DMS114 treated with DMSO at 0.1 percent for 48 hours (cell line): ENCODE data around the gene AKAP13.
A peak's percentile ranks its signal among the peaks of the same experiment; 100 is the strongest.

Experiments
- DNase-seq: peaks from one replicate; lab custom pipeline; 2025; ENCODE audit not compliant: unreplicated experiment; lab: John Stamatoyannopoulos, UW

The AKAP13 gene

DNA sequence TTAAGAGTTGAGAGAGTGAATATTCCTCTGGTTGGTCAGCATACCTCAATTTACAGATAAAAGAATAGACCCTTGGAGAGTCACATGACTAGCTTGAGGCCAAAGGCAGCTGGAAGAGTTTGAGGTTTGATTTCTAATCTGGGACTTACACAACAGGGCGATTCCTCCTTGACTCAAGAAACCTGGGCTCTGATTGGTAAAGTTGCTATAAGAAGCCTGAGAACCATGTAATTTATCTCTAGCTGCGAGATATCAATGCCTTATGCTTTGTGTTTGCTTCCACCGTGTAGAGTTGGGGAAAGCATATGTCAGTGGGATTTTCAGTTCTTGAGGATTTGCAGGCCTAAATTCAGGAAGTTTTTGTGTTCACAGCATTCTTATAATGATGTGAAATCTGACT, 208.3 kb downstream of the AKAP13 start:
- no peak for DNase-seq

DNA sequence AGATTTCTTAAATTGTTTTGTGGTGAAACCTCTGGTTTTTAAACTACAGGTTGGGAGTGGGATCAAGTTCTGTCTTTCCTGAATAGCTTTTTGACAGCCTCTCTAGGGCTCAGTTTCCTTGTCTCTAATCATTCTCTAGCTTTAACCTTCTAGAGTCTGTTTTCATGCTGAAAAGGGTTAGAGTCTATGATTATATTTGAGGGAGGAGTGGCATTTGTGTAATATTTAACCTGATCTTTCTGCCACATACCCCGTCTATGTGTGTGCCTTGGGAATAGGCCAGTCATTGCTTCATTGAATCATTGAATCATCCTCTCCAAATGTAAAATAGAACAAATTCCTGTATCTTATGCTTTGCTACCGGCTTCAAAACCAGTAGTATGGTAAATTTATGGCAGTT, 209.4 kb downstream of the AKAP13 start:
- DNase-seq, result no peak

DNA sequence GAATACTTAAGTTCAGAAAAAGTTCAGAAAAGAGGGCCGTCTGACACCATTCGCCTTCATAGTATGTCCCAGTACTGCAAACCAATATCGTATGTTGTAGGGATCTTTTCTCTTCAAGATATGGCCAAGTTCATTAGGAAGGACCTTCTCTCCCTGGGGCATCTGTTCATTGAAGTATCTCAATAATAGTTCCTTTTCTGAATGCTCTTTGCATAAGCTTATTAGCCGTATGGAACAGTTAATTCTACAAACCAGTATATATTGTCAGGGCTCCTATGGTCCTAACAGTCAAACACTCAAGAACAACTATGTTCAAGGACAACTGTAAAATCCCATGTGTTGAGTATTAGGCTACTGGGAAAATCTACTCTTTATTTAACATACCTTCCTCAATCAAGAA, 211.2 kb downstream of the AKAP13 start:
- no peak for DNase-seq

DNA sequence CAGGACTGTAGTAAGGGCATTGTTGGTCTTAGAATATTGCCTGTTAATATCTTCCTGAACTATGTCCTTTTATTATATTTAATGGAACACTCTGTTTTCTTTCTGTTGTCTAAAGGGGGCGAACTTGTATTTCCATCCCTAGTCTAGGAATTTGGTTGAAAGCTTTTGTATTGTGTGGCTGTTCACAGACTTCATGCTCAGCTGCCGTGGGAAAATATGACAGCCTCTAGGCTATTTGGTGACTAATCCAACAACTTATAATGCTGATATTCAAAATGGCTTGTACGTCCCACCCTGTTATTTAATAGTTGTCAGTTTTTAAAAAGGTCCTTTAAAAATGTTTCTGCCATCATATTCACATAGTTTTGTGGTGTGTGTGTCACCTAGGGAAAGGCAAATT, 211.7 kb downstream of the AKAP13 start:
- DNase-seq, result no peak

DNA sequence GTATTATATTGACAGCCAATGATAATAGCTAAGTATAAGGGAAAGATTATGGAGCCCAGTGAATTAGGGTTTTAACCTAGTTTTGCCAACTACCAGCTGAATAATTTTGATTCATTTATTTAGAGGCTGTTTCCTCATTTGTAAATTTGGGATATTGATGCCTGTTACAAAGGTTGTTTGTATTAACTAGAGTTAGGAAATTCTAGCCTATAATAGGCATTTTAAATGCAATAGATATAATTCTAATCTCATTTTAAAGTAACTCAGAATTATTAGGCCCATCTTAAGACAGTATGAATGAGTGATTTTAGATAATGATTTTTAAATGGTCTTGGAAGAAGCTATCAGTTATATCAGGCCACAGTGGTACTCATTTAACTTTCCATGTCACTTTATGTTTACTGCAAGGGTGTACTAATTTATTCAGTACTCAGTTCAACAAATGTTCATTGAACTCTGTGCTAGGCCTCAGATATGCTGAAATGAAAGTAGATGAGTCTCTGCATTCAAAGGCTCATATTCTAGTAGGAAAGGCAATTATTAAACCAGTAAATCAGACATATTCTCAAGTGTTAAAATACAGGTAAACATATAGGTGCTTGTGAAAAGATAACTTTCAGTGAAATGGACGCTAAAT, 213.5 kb downstream of the AKAP13 start:
- DNase-seq, result no peak

DNA sequence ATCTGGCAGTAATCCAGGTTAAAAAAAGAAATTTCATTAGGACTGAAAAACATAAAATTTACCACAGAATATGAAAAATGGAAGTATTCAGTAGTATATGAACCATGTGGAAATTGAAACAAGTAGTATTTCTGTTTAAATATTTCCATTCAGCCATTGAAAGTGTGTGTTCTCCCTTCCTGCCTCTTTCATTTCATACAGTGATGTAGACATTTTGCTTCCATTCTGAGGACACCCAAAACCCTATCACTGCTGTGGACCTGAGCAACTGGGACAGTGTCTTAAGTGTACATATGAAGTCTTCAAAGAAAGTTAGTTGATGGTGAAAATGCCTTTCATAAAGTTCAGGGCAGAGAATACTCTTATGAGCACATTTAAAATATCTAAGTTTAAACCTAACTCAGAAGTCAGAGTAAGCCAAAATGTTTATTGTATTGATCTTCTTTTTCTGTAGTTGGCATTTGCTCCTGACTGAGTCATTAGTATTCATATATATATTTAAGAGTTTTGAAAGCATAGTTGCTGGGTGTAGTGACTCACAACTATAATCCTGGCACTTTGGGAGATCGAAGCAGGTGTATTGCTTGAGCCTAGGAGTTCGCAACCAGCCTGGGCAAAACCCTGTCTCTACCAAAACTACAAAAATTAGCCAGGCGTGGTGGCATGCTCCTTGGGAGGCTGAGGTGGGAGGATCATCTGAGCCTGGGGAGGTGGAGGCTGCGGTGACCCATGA, 215.6 kb downstream of the AKAP13 start:
- DNase-seq, result no peak

DNA sequence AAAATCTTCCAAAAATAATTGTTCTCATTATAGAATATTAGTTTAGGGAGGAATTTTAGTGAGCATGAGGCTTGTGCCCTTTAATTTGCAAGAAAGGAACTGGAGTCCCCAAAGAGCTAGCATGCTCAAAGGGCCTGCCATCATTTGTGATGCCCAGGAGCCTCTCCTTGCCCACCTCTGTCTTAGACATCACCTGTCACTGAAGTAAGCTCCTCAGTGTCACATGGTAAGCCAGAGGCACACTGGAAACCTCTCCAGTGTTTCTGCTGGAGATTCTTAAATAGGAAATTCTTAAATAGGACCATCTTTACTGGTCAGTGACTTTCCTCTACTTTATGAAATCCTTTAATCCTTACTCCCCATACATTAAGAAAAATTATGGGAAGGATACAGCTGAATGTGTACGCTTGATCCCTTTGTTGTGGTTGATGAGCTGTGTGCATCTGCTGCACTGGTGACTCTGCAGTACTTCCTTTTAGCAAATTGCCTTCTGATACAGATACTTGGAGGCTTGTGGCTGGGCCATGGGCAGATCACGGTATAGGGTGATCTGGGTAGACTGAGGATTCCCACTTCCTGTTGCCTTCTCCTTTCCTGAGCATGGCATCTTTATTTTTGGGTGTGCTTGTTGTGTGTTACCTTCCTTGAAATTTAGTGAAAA, 216.9 kb downstream of the AKAP13 start:
- DNase-seq, result no peak

DNA sequence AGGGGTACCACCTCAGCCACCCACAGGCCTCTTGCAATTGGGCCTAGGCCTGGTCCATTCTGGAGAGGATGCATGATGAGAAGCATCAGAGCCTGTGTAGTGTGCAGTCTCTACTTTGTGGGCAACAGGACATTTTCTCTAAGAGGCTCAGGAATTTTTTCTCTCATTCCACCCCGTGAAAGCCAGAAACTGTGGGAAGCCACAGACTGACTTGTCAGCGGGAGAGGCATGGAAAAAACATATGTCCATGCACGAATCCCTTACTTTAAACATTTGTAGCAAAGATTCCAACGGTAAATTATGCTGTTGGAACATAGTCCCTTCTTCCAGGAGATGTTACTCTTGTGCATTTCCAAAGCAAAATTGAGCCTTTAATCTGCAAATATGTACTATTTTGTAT, 217.8 kb downstream of the AKAP13 start:
- DNase-seq, result no peak

DNA sequence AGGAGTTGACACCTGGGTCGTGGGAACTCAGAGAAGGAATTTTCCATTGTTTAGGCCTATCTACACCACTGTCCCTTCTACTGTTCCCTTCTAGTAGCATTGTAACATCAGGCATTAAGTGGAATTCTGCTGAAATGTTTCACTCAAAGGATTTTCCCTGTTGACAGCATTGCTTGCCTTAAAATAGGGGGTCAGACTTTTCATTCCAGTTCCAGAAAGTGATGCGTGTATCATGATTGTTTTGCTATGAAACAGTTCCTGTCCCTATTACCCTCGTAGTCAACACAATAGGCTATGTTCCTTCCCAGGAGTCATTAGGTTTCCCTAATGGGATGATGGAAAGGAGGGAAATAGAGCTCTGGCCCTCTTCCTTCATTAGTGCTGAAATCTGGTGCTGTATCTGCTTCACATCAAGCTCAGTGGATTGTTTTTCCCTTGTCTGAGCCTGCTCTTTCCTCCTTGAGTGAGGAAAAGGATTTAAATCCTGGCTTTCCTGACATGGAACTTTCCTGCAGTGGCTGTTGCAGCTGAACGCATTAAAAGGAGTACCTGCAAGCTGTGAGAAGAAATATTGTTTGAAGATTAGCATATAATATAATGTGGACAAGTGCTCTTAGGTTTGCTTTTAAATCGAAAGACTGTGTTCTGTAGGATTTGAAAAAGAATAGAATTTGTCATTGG, 218.5 kb downstream of the AKAP13 start:
- DNase-seq, result no peak

DNA sequence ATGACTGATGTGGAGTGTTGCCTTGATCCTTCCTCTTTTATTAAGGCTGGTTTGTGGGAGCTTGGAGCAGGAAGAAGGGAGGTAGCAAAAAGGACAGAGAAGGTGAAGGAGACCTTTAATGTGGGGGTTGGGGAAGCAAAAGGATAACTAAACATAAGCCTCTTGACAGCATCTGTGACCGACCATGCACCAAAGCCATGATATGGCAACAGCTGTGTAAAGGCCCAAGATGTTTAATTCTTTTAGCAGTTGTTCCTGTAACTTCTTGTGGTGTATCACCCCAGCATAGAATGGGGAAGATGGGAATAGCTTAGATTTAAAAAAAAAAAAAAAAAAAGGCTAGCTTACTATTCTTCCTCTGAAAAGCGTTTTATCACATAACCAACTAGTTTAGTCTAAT, 219.6 kb downstream of the AKAP13 start:
- no peak for DNase-seq

DNA sequence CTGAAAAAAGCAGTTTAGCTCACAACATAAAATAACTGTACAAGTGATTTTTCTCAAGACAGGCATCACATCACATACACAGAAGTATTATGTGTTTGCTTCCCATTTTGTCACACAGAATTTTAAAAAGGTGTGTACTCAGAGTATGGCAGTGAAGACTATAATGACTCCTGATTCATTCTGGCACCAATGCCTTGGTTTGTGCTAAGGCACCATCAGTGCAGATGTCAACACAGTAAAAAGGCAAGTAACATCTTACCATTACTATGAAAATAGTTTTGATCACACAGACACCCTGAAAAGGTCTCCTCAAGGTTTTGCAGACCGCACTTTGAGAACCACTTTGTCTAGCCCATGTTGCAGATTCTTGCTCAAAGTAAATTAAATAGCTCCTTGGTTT, 222.8 kb downstream of the AKAP13 start:
- DNase-seq, result no peak

DNA sequence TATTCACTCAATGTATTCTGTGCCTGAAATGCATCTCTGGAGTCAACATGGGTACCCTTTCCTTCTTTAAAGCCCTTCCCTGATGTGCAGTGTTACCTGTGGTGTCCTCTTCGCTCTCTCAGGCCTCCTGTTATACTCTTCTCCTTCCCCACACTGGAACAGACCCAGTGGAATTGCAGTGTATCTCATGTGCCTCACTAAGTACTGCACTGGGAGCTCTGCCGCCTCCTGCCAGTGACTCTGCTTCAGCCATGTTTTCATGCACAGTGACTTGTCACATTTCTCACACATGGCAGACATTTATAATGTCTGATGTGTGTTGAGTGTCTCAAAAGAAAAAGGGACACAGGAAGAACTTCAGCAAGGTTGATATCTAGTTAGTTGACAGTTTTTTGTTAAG, 223.3 kb downstream of the AKAP13 start:
- DNase-seq, result no peak

DNA sequence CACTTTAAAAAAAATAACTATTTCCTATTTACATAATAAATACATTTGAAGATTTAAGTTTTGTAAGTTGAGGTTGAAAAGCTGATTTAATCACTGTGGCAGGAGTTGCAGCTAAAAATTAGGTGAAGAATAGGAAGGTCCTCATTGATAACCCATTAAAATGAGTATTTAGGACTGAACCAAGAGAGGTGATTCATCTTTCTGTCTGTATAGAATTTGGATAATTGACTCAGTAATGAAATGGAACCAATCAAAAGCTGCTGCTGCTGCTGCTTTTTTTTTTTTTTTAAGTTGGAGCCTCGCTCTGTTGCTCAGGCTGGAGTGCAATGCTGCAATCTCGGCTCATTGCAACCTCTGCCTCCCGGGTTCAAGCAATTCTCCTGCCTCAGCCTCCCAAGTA, 223.8 kb downstream of the AKAP13 start:
- no peak for DNase-seq

DNA sequence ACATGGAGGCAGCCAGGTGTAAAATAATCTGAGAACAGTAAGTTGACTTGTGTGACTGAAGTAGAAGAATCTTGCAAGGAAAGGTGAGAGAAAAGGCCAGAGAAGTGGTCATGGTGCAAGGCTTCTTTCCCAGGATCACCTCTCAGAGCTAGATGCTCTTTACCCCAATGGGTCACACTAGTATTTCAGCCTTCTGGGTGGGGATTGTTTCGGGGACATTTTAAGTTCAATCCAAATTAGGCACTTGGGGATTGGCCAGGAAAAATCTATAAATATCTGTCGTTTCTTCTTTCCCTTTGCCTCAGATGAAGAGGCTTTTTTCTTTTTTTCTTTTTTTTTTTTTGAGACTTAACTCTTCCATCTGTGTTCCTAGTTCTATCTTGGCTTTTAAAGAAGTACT, 226.3 kb downstream of the AKAP13 start:
- DNase-seq, result no peak

DNA sequence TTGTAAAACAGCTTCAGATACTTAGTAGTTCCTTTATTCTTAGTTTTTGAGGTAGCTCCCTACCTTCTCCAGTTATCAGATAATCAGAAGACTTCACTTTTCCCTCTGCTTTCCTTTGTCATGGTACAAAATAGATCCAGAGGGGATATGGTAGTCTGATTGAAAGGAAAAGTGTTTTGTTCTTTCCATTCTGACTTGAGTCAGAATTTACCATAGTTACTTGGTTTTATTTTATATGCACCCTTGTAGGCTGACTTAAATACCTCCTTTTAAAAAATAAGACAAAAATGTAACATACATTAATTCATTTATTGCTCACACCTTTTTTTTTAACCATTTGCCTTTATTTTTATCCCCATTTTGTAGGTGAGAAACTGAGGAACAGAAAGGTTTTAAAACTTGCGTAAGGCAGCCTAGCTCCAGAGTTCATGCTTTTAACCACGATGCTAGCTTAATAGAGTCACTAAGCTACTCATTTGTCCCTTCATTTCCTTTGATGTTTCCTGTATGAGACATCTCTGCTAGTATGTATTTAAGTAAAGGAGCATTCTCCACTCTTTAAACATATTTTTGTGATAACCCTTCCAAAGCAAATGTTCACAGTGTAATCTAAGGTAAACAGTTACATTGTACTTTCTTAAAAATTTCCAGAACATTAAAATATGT, 226.9 kb downstream of the AKAP13 start:
- DNase-seq, result no peak

DNA sequence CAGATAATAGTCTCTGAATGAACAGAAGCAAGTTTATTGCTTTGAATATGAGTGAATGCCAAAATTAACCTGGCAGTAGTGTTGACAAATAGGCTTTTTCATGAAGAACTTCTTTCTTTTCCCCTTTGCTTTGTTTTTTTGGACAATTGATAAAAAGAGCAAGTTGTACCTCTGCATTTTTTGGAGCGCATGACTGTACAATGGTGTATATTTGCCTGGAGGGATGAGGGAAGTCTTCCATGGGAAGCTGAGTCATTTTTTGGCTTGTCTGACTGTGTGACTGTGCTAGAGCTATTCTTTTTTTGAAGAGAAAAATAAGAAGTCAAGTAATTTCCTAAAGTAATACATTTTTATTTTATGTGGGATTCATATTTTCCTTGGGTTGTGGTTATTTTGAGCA, 227.4 kb downstream of the AKAP13 start:
- DNase-seq, result no peak

DNA sequence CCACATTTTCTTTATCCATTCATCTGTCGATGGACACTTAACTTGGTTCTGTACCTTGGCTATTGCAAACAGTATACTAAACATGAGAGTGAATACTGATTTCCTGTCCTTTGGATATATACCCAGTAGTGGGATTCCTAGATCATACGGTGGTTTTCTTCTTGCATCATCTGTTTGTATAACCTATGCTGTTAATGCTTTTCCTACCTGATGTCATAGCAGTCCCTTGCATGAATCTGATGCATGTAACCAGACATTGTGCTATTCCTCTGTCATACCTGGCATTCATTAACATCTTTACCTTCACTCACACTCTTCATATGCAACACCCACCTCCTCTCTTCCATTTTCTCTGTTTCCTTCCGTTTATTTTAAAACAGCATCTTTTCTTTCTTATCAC, 229.1 kb downstream of the AKAP13 start:
- DNase-seq, result no peak

DNA sequence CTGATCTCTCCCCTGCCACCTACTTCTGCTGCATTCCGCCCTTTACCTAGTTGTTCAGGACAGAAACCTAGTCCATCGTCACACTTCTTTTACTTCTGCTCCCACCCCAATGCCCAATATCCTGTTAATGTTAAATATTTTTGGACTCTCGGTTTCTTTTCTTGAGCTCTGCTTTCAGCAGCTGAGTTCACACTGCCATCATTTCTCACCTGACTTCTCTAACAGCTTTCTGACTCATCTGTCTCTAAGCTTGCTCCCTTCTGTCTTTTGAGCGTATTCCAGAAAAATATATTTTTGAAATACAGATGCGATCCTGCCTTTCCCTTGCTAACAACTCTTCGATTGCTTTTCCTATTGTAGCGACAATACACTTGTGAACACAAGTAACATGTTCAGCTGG, 231.0 kb downstream of the AKAP13 start:
- DNase-seq, result no peak

DNA sequence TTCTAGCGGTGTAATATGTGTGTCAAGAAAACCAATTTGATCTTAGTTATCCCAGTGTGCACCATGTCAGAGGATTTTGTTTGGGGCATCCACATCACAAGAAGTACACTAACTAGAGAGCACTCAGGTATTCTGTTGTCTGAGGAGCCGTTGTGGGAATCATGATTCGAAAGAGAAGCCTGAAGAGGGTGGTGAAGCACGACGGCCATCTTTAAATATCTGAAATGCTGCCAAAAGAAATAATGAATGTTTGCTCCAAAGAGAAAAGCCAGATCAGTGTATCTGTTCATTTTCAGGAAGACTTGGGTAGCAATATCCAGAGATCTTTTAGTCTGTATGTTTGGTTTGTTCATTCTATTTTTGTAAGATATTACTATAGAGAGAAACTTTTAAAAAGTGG, 233.7 kb downstream of the AKAP13 start:
- DNase-seq, result no peak

DNA sequence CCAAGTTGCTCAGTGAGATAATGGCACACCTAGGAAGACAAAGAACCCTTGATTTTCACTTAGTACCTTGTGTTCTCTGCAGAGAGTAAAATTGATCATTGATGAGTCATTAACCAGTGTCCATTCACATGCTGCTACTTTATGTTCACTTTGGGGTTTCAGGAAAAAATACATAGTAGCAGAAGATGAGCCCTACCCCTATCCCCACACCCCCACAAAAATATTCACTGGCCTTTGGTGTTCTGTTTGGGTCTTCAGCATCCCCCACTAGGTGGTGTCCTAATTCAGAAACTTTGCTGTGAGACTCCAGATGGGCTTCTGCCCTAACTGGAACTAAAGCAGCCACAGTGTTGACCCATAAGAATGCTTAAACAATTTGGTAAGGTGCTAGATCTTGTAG, 235.5 kb downstream of the AKAP13 start:
- peak; percentile 14 for DNase-seq

DNA sequence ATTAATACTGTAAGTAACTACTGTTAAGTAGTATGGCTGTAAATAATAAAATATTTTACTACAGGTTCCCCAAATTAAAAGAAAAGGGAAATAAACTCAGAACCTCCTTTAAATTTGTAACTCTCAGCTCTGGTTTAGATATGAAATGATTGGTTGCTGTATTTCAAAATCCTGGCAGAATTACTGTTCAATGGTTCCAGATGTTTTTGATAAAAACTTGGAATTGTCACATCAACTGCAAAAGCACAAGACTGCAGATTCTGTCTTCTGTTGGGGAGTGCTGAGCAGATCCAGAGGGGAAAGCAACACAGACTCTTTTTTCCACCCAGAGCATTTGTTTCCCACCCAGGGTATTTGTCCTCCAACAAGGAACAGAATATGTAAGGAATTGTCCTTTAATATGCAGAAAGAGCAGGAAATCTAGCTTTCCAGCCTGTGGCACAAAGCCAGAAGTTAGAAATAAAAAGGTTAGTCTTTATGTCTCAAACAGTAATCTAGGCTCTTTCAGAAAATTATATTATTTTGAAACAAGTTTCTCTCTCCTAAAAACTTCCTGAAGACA, 236.2 kb downstream of the AKAP13 start:
- DNase-seq, result no peak
